ENCODE data around the gene PGAM1.
"Not testable (repeated sequence)": the region's sequence is repeated elsewhere in the genome, so short reads cannot be mapped to it uniquely, and the experiment has no call there.

The PGAM1 gene

GRCh38 chr10:97408496-97408992, 17.4 kb upstream of the PGAM1 start:
- DNase-seq: no peak

- no peak for DNase-seq
Observed at GRCh38 chr10:97411406-97411805, 14.6 kb upstream of the PGAM1 start.

- DNase-seq: peak; percentile 75
Observed at GRCh38 chr10:97412891-97413304, 13.1 kb upstream of the PGAM1 start.

GRCh38 chr10:97416565-97416964, 9.4 kb upstream of the PGAM1 start:
- no peak for DNase-seq

GRCh38 chr10:97423757-97424098, 2.3 kb upstream of the PGAM1 start:
- DNase-seq: not testable (repeated sequence)

GRCh38 chr10:97426776-97427570, 982 bp downstream of the PGAM1 start:
- peak; percentile 19 for DNase-seq

- DNase-seq: peak; percentile 56
Observed at GRCh38 chr10:97427571-97428179, 1.7 kb downstream of the PGAM1 start.

- peak; percentile 58 for DNase-seq
Observed at GRCh38 chr10:97428572-97428981, 2.6 kb downstream of the PGAM1 start.

- no peak for DNase-seq
Observed at GRCh38 chr10:97434055-97434454, 8.1 kb downstream of the PGAM1 start.

- no peak for DNase-seq
Observed at GRCh38 chr10:97434557-97434956, 8.6 kb downstream of the PGAM1 start.

GRCh38 chr10:97435211-97435610, 9.2 kb downstream of the PGAM1 start:
- DNase-seq: no peak

GRCh38 chr10:97442277-97442676, 16.3 kb downstream of the PGAM1 start:
- DNase-seq: no peak

- DNase-seq: no peak
Observed at GRCh38 chr10:97444212-97444611, 18.2 kb downstream of the PGAM1 start.

GRCh38 chr10:97445357-97445721, 19.3 kb downstream of the PGAM1 start:
- no peak for DNase-seq

GRCh38 chr10:97445722-97446639, 20.0 kb downstream of the PGAM1 start, which contains the start of the genes EXOSC1 and ZDHHC16:
Gene EXOSC1, minus strand, starts transcription at chr10:97446006. Its CDS starts 21 bp downstream, at chr10:97445985.
Gene ZDHHC16, plus strand, starts transcription at chr10:97446175. Its CDS starts 5,501 bp downstream, at chr10:97451676.
- DNase-seq: peak; percentile 93

GRCh38 chr10:97450828-97451227, 24.8 kb downstream of the PGAM1 start:
- DNase-seq: no peak

- DNase-seq: no peak
Observed at GRCh38 chr10:97451605-97452004, 25.6 kb downstream of the PGAM1 start.

GRCh38 chr10:97452352-97452751, 26.4 kb downstream of the PGAM1 start:
- DNase-seq: no peak

GRCh38 chr10:97454330-97455036, 28.5 kb downstream of the PGAM1 start:
- peak; percentile 17 for DNase-seq

- no peak for DNase-seq
Observed at GRCh38 chr10:97456034-97456685, 30.2 kb downstream of the PGAM1 start.

GRCh38 chr10:97456686-97457065, 30.7 kb downstream of the PGAM1 start:
- DNase-seq: no peak

- DNase-seq: no peak
Observed at GRCh38 chr10:97459111-97459510, 33.1 kb downstream of the PGAM1 start.

All from activated naive CD4-positive, alpha-beta T cell treated with Interleukin-2 at 50 U/mL for 16 hours (primary cell).